Tongue (tissue), 2 donors: ENCODE data around the gene PIK3R5. TPM values are rescaled to one million over a fixed set of nuclear protein-coding genes. Genes with fewer than 3 reads are reported as not detected.

Experiments
- DNase-seq: peaks from one replicate; pipeline ENCODE4 v3.0.0-alpha.2; 2015
- total RNA-seq: library from RNA; depleted of rRNA; stranded (reverse); fragments of >200 nt; gene quantifications from one replicate; pipeline ENCODE4 v1.2.3, GENCODE V29; 2014

The PIK3R5 gene
- total RNA-seq, 1 donor from 2014 or later: 1.5 TPM

GRCh38 chr17:8829036-8829941 lies 136.2 kb downstream of the PIK3R5 start:
- DNase-seq: no peak

Other genes starting within 250 kb of the PIK3R5 start
- not detected for gene CCDC42, start 220.9 kb downstream of the PIK3R5 start, total RNA-seq
- not detected for gene SPDYE4, start 207.2 kb downstream of the PIK3R5 start, total RNA-seq
- 0.92 TPM for gene MFSD6L, start 166.3 kb downstream of the PIK3R5 start, total RNA-seq
- gene PIK3R6, start 98.0 kb downstream of the PIK3R5 start, total RNA-seq: 1.6 TPM
- gene NTN1, start 55.8 kb upstream of the PIK3R5 start, total RNA-seq: 32.8 TPM